Measurements from ENCODE around the gene APBB2. TPM values are rescaled to one million over a fixed set of nuclear protein-coding genes. Genes with fewer than 3 reads are reported as not detected.

APBB2 gene
- polyA plus RNA-seq, 3 donors, result 0.15 to 0.33 TPM; not detected in 1

DNA sequence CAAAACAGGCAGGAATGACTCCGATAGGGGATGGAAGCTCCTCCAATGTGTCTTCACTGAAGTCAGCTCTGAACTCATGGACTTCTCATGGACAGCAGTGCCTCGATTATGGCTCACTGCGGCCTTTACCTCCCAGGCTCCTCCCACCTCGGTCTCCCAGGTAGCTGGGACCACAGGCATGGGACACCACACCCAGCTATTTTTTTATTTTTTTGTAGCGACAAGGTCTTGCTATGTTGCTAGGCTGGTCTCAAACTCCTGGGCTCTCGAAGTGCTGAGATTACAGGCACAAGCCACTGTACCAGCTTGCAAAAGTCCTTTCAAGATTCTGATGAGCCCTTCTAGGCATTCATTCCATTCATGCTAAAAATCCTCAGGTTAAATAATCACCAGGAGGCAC lies 283.1 kb downstream of the APBB2 start:
- intact Hi-C loops (cut with micrococcal nuclease), result no loop called here
- peak overlapping the region in 1 of 7 donors; percentile 10 for H3K27ac Mint-ChIP-seq
- no peak overlapping the region for H3K4me2 ChIP-seq (replicated peaks; ENCODE audit: extremely low read depth, low read length, poor library complexity, severe bottlenecking)
- H3K27me3 Mint-ChIP-seq (ENCODE audit: low read depth in 3 of 3), result peaks cover 0 to 3% (median 0%) of the 10 kb centered on the region in 3 donors
- H3K79me2 ChIP-seq (ENCODE audit: insufficient read depth, low read length), result no peaks in the 10 kb centered on the region
- H3K9ac ChIP-seq (ENCODE audit: insufficient read depth, low read length, poor library complexity, severe bottlenecking), result no peak overlapping the region
- TF ChIP-seq CTCF (IDR thresholded peaks at IDR 0.05), result no peak
- no peak overlapping the region for H3K4me3 Mint-ChIP-seq
- no peaks in the 10 kb centered on the region for H3K27me3 ChIP-seq (ENCODE audit: control insufficient read depth in 2 of 2, insufficient read depth in 2 of 2, low read length in 2 of 2)
- no peaks in the 10 kb centered on the region for H4K20me1 ChIP-seq (ENCODE audit: insufficient read depth, low read length)
- DNase-seq, result no peak
- H2AFZ ChIP-seq (ENCODE audit: insufficient read depth, low read depth, low read length, poor library complexity, severe bottlenecking), result no peak overlapping the region
- H3K9me3 Mint-ChIP-seq, result no peaks in the 10 kb centered on the region
- no peaks in the 10 kb centered on the region for H3K36me3 ChIP-seq (replicated peaks in 1 of 2; ENCODE audit: control insufficient read depth in 1 of 2, insufficient read depth in 2 of 2, low read length in 2 of 2)
- peaks cover 0 to 3% of the 10 kb centered on the region in 2 donors for H3K4me1 ChIP-seq (ENCODE audit: control insufficient read depth in 1 of 2, insufficient read depth in 2 of 2, low read length in 2 of 2)
- H3K4me1 Mint-ChIP-seq, result peaks cover 7% of the 10 kb centered on the region
- no peaks in the 10 kb centered on the region for H3K36me3 Mint-ChIP-seq
- H3K9me3 ChIP-seq (replicated peaks in 1 of 2; ENCODE audit: control insufficient read depth in 1 of 2, insufficient read depth in 1 of 2, low read length in 2 of 2), result no peaks in the 10 kb centered on the region
- no peak overlapping the region for H3K4me3 ChIP-seq (replicated peaks in 1 of 3; ENCODE audit: low read depth in 2 of 3, low read length in 3 of 3)
- H3K27ac ChIP-seq (ENCODE audit: low read depth in 1 of 2, low read length in 2 of 2), result no peak overlapping the region
- WGBS (ENCODE audit: insufficient coverage), result 98% methylated on average over 5 of the region's 6 CpGs

DNA sequence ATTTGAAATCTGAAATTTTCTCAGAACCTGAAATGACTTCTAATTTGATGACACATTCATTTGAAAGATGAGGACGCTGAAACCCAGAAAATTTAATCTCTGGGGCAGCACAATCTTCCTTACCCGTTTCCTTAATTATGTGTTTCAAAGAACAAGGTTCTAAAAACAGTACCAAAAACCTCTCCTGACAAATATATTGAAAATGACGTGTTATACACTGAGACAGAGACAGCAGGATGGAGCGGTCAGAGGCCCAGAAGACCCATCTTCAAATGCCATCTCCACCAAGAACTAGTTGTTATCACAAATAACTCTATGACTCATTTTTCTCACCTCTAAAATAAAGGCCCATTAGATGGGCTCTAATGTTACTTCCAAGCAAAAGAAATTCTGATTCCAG lies 287.3 kb downstream of the APBB2 start:
- Histone ChIP-seq H3K4me2 (replicated peaks; ENCODE audit: extremely low read depth, low read length, poor library complexity, severe bottlenecking) (no peak overlapping the region), H3K27me3 (ENCODE audit: control insufficient read depth in 2 of 2, insufficient read depth in 2 of 2, low read length in 2 of 2) (no peaks in the 10 kb centered on the region), H3K9me3 (replicated peaks in 1 of 2; ENCODE audit: control insufficient read depth in 1 of 2, insufficient read depth in 1 of 2, low read length in 2 of 2) (no peaks in the 10 kb centered on the region), H3K9ac (ENCODE audit: insufficient read depth, low read length, poor library complexity, severe bottlenecking) (no peak overlapping the region), H3K36me3 (replicated peaks in 1 of 2; ENCODE audit: control insufficient read depth in 1 of 2, insufficient read depth in 2 of 2, low read length in 2 of 2) (no peaks in the 10 kb centered on the region), H3K4me3 (replicated peaks in 1 of 3; ENCODE audit: low read depth in 2 of 3, low read length in 3 of 3) (no peak overlapping the region), H3K27ac (ENCODE audit: low read depth in 1 of 2, low read length in 2 of 2) (no peak overlapping the region), H3K4me1 (ENCODE audit: control insufficient read depth in 1 of 2, insufficient read depth in 2 of 2, low read length in 2 of 2) (peaks cover 0 to 2% of the 10 kb centered on the region in 2 donors), H3K79me2 (ENCODE audit: insufficient read depth, low read length) (no peaks in the 10 kb centered on the region), H2AFZ (ENCODE audit: insufficient read depth, low read depth, low read length, poor library complexity, severe bottlenecking) (no peak overlapping the region), H4K20me1 (ENCODE audit: insufficient read depth, low read length) (no peaks in the 10 kb centered on the region)
- 70% methylated on average over 2 of the region's 4 CpGs for WGBS (ENCODE audit: insufficient coverage)
- H3K4me3 Mint-ChIP-seq, result no peak overlapping the region
- H3K36me3 Mint-ChIP-seq, result no peaks in the 10 kb centered on the region
- intact Hi-C loops (cut with micrococcal nuclease), result loop anchor here (5.0 to 10.0 kb wide), 2 partner anchors 288 to 290 kb away; partner anchors contain the start of gene APBB2 (in 1 of the 2)
- H3K27me3 Mint-ChIP-seq (ENCODE audit: low read depth in 3 of 3), result peaks cover 0 to 5% (median 0%) of the 10 kb centered on the region in 3 donors
- no peak overlapping the region for H3K27ac Mint-ChIP-seq
- no peak for TF ChIP-seq CTCF (IDR thresholded peaks at IDR 0.05)
- peaks cover 5% of the 10 kb centered on the region for H3K4me1 Mint-ChIP-seq
- H3K9me3 Mint-ChIP-seq, result no peaks in the 10 kb centered on the region
- DNase-seq, result no peak
